ENCODE measurements around the gene ATAD3B. TPM values are rescaled to one million over a fixed set of nuclear protein-coding genes. Genes with fewer than 3 reads are reported as not detected.
"Not testable (repeated sequence)": the region's sequence is repeated elsewhere in the genome, so short reads cannot be mapped to it uniquely, and the experiment has no call there.

Gene ATAD3B
- total and polyA plus RNA-seq, 2 donors from 2014 or later, result 13.3 to 28.8 TPM

DNA sequence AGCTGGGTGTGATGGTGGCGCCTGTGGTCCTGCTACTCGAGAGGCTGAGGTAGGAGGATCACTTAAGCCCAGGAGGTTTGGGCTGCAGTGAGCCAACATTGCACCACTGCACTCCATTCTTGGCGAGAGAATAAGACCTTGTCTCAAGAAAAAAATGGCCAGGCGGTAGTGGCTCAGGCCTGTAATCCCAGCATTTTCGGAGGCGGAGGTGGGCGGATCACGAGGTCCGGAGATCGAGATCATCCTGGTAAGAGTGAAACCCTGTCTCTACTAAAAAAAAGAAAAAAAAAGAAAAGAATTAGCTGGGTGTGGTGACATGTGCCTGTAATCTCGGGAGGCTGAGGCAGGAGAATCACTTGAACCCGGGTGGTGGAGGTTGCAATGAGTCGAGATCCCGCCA is 11.3 kb downstream of the ATAD3B start:
- no peak overlapping the region for H3K9ac ChIP-seq (ENCODE audit: low read length in 3 of 3)
- no peak overlapping the region for H3K27ac ChIP-seq (ENCODE audit: low read depth in 2 of 2, low read length in 2 of 2)
- TF ChIP-seq, protein P1, sequence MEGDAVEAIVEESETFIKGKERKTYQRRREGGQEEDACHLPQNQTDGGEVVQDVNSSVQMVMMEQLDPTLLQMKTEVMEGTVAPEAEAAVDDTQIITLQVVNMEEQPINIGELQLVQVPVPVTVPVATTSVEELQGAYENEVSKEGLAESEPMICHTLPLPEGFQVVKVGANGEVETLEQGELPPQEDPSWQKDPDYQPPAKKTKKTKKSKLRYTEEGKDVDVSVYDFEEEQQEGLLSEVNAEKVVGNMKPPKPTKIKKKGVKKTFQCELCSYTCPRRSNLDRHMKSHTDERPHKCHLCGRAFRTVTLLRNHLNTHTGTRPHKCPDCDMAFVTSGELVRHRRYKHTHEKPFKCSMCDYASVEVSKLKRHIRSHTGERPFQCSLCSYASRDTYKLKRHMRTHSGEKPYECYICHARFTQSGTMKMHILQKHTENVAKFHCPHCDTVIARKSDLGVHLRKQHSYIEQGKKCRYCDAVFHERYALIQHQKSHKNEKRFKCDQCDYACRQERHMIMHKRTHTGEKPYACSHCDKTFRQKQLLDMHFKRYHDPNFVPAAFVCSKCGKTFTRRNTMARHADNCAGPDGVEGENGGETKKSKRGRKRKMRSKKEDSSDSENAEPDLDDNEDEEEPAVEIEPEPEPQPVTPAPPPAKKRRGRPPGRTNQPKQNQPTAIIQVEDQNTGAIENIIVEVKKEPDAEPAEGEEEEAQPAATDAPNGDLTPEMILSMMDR (IDR thresholded peaks at IDR 0.05; ENCODE audit: borderline replicate concordance, extremely low read depth, insufficient read depth), result no peak
- H3K4me1 ChIP-seq (ENCODE audit: control insufficient read depth in 2 of 3, insufficient read depth in 2 of 3, low read depth in 1 of 3, low read length in 3 of 3), result no peaks in the 10 kb centered on the region
- intact Hi-C loops (cut with DNase I), result no loop called here
- H3K4me3 ChIP-seq (ENCODE audit: low read length in 3 of 3), result no peak overlapping the region
- no peak for FAIRE-seq
- no peaks in the 10 kb centered on the region for H3K27me3 ChIP-seq (ENCODE audit: control insufficient read depth, insufficient read depth, low read length)
- H3K9me3 ChIP-seq (ENCODE audit: control insufficient read depth in 2 of 3, insufficient read depth in 1 of 3, low read length in 3 of 3), result no peaks in the 10 kb centered on the region
- no peak for DNase-seq
- H3K36me3 ChIP-seq (ENCODE audit: control insufficient read depth in 2 of 3, insufficient read depth in 3 of 3, low read length in 3 of 3), result peaks cover 0 to 16% (median 6%) of the 10 kb centered on the region in 3 donors

DNA sequence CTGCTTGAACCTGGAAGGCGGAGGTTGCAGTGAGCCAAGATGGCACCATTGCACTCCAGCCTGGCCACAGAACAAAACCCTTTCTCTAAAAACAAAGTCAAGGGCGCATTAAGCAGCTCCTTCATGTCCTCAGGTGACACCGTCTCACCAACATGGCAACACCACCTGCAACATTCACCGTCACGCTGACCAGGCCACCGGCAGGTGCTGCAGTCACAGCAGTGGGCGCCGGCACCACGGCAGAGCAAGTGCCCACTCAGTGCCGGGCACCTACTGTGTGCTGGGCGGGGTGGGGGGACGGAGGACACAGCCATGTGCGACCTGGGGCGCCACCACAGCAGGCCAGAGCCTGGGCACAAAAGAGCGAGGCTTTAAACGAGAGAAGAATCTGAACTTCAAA is 12.1 kb downstream of the ATAD3B start:
- FAIRE-seq, result no peak
- intact Hi-C loops (cut with DNase I), result no loop called here
- H3K27ac ChIP-seq (ENCODE audit: low read depth in 2 of 2, low read length in 2 of 2), result no peak overlapping the region
- no peak for DNase-seq
- H3K27me3 ChIP-seq (ENCODE audit: control insufficient read depth, insufficient read depth, low read length), result no peaks in the 10 kb centered on the region
- H3K9ac ChIP-seq (ENCODE audit: low read length in 3 of 3), result no peak overlapping the region
- H3K36me3 ChIP-seq (ENCODE audit: control insufficient read depth in 2 of 3, insufficient read depth in 3 of 3, low read length in 3 of 3), result peaks cover 0 to 12% (median 6%) of the 10 kb centered on the region in 3 donors
- no peaks in the 10 kb centered on the region for H3K9me3 ChIP-seq (ENCODE audit: control insufficient read depth in 2 of 3, insufficient read depth in 1 of 3, low read length in 3 of 3)
- TF ChIP-seq, protein P1 (IDR thresholded peaks at IDR 0.05; ENCODE audit: borderline replicate concordance, extremely low read depth, insufficient read depth), result no peak
- no peaks in the 10 kb centered on the region for H3K4me1 ChIP-seq (ENCODE audit: control insufficient read depth in 2 of 3, insufficient read depth in 2 of 3, low read depth in 1 of 3, low read length in 3 of 3)
- no peak overlapping the region for H3K4me3 ChIP-seq (ENCODE audit: low read length in 3 of 3)

DNA sequence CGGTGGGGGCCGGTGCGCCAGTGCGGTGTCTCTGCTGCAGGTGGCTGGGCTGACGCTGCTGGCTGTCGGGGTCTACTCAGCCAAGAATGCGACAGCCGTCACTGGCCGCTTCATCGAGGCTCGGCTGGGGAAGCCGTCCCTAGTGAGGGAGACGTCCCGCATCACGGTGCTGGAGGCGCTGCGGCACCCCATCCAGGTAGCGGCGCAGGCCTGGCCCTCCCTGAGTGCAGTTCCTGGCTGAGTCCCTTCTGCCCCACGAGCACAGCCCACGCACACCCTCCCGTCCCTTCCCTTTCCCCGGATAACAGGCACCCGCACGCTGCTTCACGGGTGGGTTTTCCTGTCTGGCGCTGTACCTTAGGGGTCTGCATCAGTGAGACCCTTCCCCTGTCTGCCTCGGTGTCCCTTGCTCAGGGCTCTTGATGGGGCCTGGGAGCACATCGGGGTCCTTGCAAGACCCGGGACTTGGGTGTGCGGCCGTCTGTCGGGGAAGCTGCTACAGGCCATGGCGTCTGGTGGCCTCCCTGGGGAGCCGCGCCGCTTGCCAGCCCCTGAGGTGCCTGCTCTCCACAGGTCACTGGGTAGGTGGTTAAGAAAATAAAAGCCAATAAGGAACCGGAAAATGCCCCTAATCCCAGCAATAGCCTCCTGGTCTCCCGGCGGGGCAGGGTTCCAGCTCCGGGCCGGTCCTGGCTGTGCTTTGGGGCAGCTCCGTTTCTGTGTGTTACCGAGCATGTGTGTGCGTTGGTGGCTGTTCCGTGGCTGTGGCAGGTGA is 13.6 kb downstream of the ATAD3B start:
- H3K27me3 ChIP-seq (ENCODE audit: control insufficient read depth, insufficient read depth, low read length); H3K4me1 ChIP-seq (ENCODE audit: control insufficient read depth in 2 of 3, insufficient read depth in 2 of 3, low read depth in 1 of 3, low read length in 3 of 3); H3K36me3 ChIP-seq (ENCODE audit: control insufficient read depth in 2 of 3, insufficient read depth in 3 of 3, low read length in 3 of 3); FAIRE-seq; intact Hi-C loops (cut with DNase I); H3K4me3 ChIP-seq (ENCODE audit: low read length in 3 of 3); H3K9ac ChIP-seq (ENCODE audit: low read length in 3 of 3); H3K27ac ChIP-seq (ENCODE audit: low read depth in 2 of 2, low read length in 2 of 2); H3K9me3 ChIP-seq (ENCODE audit: control insufficient read depth in 2 of 3, insufficient read depth in 1 of 3, low read length in 3 of 3); DNase-seq: not testable (repeated sequence)

DNA sequence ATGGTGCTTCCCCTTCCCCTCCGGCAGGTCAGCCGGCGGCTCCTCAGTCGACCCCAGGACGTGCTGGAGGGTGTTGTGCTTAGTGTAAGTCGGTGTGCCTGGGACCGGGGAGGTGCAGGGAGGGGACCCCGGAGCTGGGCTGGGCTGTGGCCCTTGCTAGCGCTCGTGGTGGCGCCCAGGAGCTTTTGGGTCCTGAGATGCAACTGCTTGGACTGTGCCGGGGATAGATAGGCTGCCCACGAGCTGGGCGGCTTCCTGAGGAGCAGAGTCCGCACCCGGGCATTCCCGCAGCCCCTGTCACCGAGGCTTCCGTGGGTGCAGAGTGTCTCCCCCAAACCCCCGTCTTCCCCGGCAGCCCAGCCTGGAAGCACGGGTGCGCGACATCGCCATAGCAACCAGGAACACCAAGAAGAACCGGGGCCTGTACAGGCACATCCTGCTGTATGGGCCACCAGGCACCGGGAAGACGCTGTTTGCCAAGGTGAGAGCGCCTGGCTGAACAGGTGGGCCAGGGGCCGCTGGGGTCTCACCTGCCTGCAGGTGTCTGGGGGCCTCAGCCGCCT is 14.3 kb downstream of the ATAD3B start:
- H3K4me1 ChIP-seq (ENCODE audit: control insufficient read depth in 2 of 3, insufficient read depth in 2 of 3, low read depth in 1 of 3, low read length in 3 of 3); H3K27ac ChIP-seq (ENCODE audit: low read depth in 2 of 2, low read length in 2 of 2); H3K9me3 ChIP-seq (ENCODE audit: control insufficient read depth in 2 of 3, insufficient read depth in 1 of 3, low read length in 3 of 3); H3K27me3 ChIP-seq (ENCODE audit: control insufficient read depth, insufficient read depth, low read length); H3K4me3 ChIP-seq (ENCODE audit: low read length in 3 of 3); intact Hi-C loops (cut with DNase I); H3K9ac ChIP-seq (ENCODE audit: low read length in 3 of 3); H3K36me3 ChIP-seq (ENCODE audit: control insufficient read depth in 2 of 3, insufficient read depth in 3 of 3, low read length in 3 of 3); FAIRE-seq; DNase-seq: not testable (repeated sequence)
